ENCODE measurements around the gene FBXO28.
"Not testable (repeated sequence)": the region's sequence is repeated elsewhere in the genome, so short reads cannot be mapped to it uniquely, and the experiment has no call there.

Gene FBXO28

GRCh38 chr1:224113918-224114786 lies at the start of gene FBXO28:
Gene FBXO28 (plus strand): TSS chr1:224114111. CDS start chr1:224114130, 19 bp downstream.
- peak; percentile 98 for DNase-seq

- no peak for DNase-seq
Observed at GRCh38 chr1:224064150-224064549, 49.8 kb upstream of the FBXO28 start.

- no peak for DNase-seq
Observed at GRCh38 chr1:224065455-224065854, 48.5 kb upstream of the FBXO28 start.

GRCh38 chr1:224067207-224067606 lies 46.7 kb upstream of the FBXO28 start:
- no peak for DNase-seq

- peak; percentile 9 for DNase-seq
Observed at GRCh38 chr1:224067621-224068457, 46.1 kb upstream of the FBXO28 start.

- DNase-seq, result peak; percentile 10
Observed at GRCh38 chr1:224068458-224069072, 45.3 kb upstream of the FBXO28 start.

GRCh38 chr1:224069138-224069537 lies 44.8 kb upstream of the FBXO28 start:
- DNase-seq, result peak; percentile 86

- no peak for DNase-seq
Observed at GRCh38 chr1:224070521-224070920, 43.4 kb upstream of the FBXO28 start.

GRCh38 chr1:224076407-224076806 lies 37.5 kb upstream of the FBXO28 start:
- DNase-seq, result no peak

GRCh38 chr1:224079644-224080043 lies 34.3 kb upstream of the FBXO28 start:
- not testable (repeated sequence) for DNase-seq

GRCh38 chr1:224080115-224080774 lies 33.7 kb upstream of the FBXO28 start:
- DNase-seq, result peak; percentile 20

- DNase-seq, result no peak
Observed at GRCh38 chr1:224081604-224082003, 32.3 kb upstream of the FBXO28 start.

GRCh38 chr1:224082146-224082545 lies 31.8 kb upstream of the FBXO28 start:
- DNase-seq, result no peak

GRCh38 chr1:224084867-224085266 lies 29.0 kb upstream of the FBXO28 start:
- DNase-seq, result no peak

- no peak for DNase-seq
Observed at GRCh38 chr1:224085421-224086108, 28.3 kb upstream of the FBXO28 start.

- DNase-seq, result no peak
Observed at GRCh38 chr1:224087286-224087794, 26.6 kb upstream of the FBXO28 start.

- DNase-seq, result no peak
Observed at GRCh38 chr1:224089583-224089982, 24.3 kb upstream of the FBXO28 start.

GRCh38 chr1:224090116-224090515 lies 23.8 kb upstream of the FBXO28 start:
- DNase-seq, result no peak

- DNase-seq, result no peak
Observed at GRCh38 chr1:224092111-224092510, 21.8 kb upstream of the FBXO28 start.

- DNase-seq, result no peak
Observed at GRCh38 chr1:224092601-224093000, 21.3 kb upstream of the FBXO28 start.

GRCh38 chr1:224095339-224095738 lies 18.6 kb upstream of the FBXO28 start:
- no peak for DNase-seq

- DNase-seq, result no peak
Observed at GRCh38 chr1:224095867-224096266, 18.0 kb upstream of the FBXO28 start.
